HCT116 (cell line): ENCODE data around the gene SLX1A. TPM values are rescaled to one million over a fixed set of nuclear protein-coding genes. Genes with fewer than 3 reads are reported as not detected.

Experiments
- ATAC-seq: fragments of 200-7000 bp; cut with Tn5 transposase; 2 replicates; pipeline ENCODE4 v1.9.1; 2020; ENCODE audit warnings: mild to moderate bottlenecking, moderate library complexity
- BruUV-seq: library from RNA; stranded (reverse); fragments of 400-500 nt; replicated peaks from 2 replicates; lab custom pipeline; 2021; lab: Mats Ljungman, UMichigan
- CTCF ChIA-PET: fragments of 300-600 bp; sonication (Branson Sonifier 250); formaldehyde crosslinking; loops from one replicate; lab custom pipeline; 2021; ENCODE audit warnings: antibody characterized with exemption; lab: Charles Lee
- POLR2A ChIA-PET: fragments of 300-600, 350-600 bp; sonication (Branson Sonifier 250); formaldehyde crosslinking; loops from one replicate; lab custom pipeline; 2021; ENCODE audit warnings: antibody characterized with exemption; lab: Charles Lee
- RAD21 ChIA-PET, 2 experiments: fragments of 300-600 bp; sonication (Branson Sonifier 250); formaldehyde crosslinking; loops; one replicate each; lab custom pipeline; 2023; ENCODE audit warnings: low total read pairs in 2 of 2; ENCODE audit not compliant: uncharacterized antibody in 2 of 2, unreplicated experiment in 2 of 2, low non-redundant PET in 1 of 2; lab: Charles Lee
- DNase-seq: peaks from one replicate; pipeline ENCODE4 v3.0.0-alpha.2; 2010; ENCODE audit warnings: low read depth, low spot score
- H2AFZ ChIP-seq: fragments of 200-600 bp; shearing (Covaris generic), sonication (generic); 2 replicates; pipeline ENCODE4 v1.6.1; 2017; ENCODE audit warnings: low read depth, mixed run types, mixed read lengths, antibody characterized with exemption, low read length; ENCODE audit not compliant: poor library complexity, severe bottlenecking
- H3K27ac ChIP-seq: 2 replicates; pipeline ENCODE4 v1.5.1; 2012; ENCODE audit warnings: low read depth, low read length
- H3K27me3 ChIP-seq: fragments of 200-600 bp; sonication (generic); 2 replicates; pipeline ENCODE4 v1.6.1; 2016; ENCODE audit warnings: mixed run types, low read length, mixed read lengths; ENCODE audit not compliant: insufficient read depth
- H3K36me3 ChIP-seq, 2 experiments: fragments of 200-500 bp in 1 of 2; fragments of 200-600 bp in 1 of 2; sonication (Bioruptor generic) in 1 of 2; sonication (generic) in 1 of 2; 2 replicates each; pipeline versions ENCODE4 v1.5.1 to v1.6.1; 2014 to 2016; ENCODE audit warnings: low read length in 2 of 2, inconsistent platforms in 1 of 2, mixed read lengths in 1 of 2, mixed run types in 1 of 2; ENCODE audit not compliant: insufficient read depth in 2 of 2, control insufficient read depth in 1 of 2
- H3K4me1 ChIP-seq, 2 experiments: fragments of 200-600 bp in 1 of 2; sonication (generic) in 1 of 2; 2 replicates each; pipeline versions ENCODE4 v1.5.1 to v1.6.1; 2012 to 2017; ENCODE audit warnings: low read length in 2 of 2, inconsistent platforms in 1 of 2, mild to moderate bottlenecking in 1 of 2, mixed read lengths in 1 of 2, mixed run types in 1 of 2, moderate library complexity in 1 of 2; ENCODE audit not compliant: insufficient read depth in 2 of 2, control insufficient read depth in 1 of 2
- H3K4me2 ChIP-seq: fragments of 200-600 bp; sonication (generic); 2 replicates; pipeline ENCODE4 v1.6.1; 2017; ENCODE audit warnings: mixed run types, low read length, mixed read lengths
- H3K4me3 ChIP-seq, 2 experiments: fragments of 200-600 bp in 1 of 2; sonication (generic) in 1 of 2; replicated peaks in 1 of 2; 2 replicates each; pipeline ENCODE4 v1.5.1; 2011 to 2016; ENCODE audit warnings: low read length in 2 of 2, control low read depth in 1 of 2, low read depth in 1 of 2, mild to moderate bottlenecking in 1 of 2, mixed read lengths in 1 of 2, mixed run types in 1 of 2
- H3K79me2 ChIP-seq: fragments of 200-600 bp; sonication (generic); 2 replicates; pipeline ENCODE4 v1.6.1; 2017; ENCODE audit warnings: mild to moderate bottlenecking, mixed run types, low read length, moderate library complexity, mixed read lengths; ENCODE audit not compliant: insufficient read depth
- H3K9ac ChIP-seq: fragments of 200-600 bp; sonication (generic); 2 replicates; pipeline ENCODE4 v1.6.1; 2016; ENCODE audit warnings: low read length, mixed read lengths
- H3K9me2 ChIP-seq: fragments of 200-600 bp; sonication (generic), shearing (Covaris generic); 2 replicates; pipeline ENCODE4 v1.6.1; 2017; ENCODE audit warnings: mixed run types, mild to moderate bottlenecking, moderate library complexity; ENCODE audit not compliant: insufficient read depth
- H3K9me3 ChIP-seq, 2 experiments: fragments of 200-500 bp in 1 of 2; fragments of 200-600 bp in 1 of 2; sonication (Bioruptor generic) in 1 of 2; sonication (generic) in 1 of 2; 2 replicates each; pipeline ENCODE4 v1.6.1; 2014 to 2017; ENCODE audit warnings: low read length in 2 of 2, mixed read lengths in 2 of 2, inconsistent platforms in 1 of 2, low read depth in 1 of 2, mild to moderate bottlenecking in 1 of 2, mixed run types in 1 of 2, moderate library complexity in 1 of 2; ENCODE audit not compliant: control insufficient read depth in 1 of 2, insufficient read depth in 1 of 2
- H4K20me1 ChIP-seq: fragments of 200-600 bp; sonication (generic), shearing (Covaris generic); 2 replicates; pipeline ENCODE4 v1.6.1; 2017; ENCODE audit warnings: mixed run types, mild to moderate bottlenecking, moderate library complexity; ENCODE audit not compliant: insufficient read depth
- CBX3 ChIP-seq: IDR thresholded peaks from 2 replicates; pipeline ENCODE4 v1.6.1; 2012; ENCODE audit warnings: low read depth
- CEBPB ChIP-seq: IDR thresholded peaks from 2 replicates; pipeline ENCODE4 v1.6.1; 2012; ENCODE audit warnings: low read depth
- EGR1 ChIP-seq: IDR thresholded peaks from 2 replicates; pipeline ENCODE4 v1.6.1; 2012; ENCODE audit warnings: low read depth
- ELF1 ChIP-seq: IDR thresholded peaks from 2 replicates; pipeline ENCODE4 v1.6.1; 2012; ENCODE audit warnings: low read depth, borderline replicate concordance
- EZH2 ChIP-seq: fragments of 200-600 bp; sonication (generic); IDR thresholded peaks from 2 replicates; pipeline ENCODE4 v1.6.1; 2017; ENCODE audit warnings: antibody characterized with exemption, mixed run types
- FOSL1 ChIP-seq: IDR thresholded peaks from 2 replicates; pipeline ENCODE4 v1.6.1; 2012; ENCODE audit warnings: low read depth
- POLR2AphosphoS5 ChIP-seq: IDR thresholded peaks from 2 replicates; pipeline ENCODE4 v1.6.1; 2011; ENCODE audit warnings: mild to moderate bottlenecking, low read depth, low read length, moderate library complexity
- SRF ChIP-seq: IDR thresholded peaks from 2 replicates; pipeline ENCODE4 v1.6.1; 2012; ENCODE audit warnings: low read depth
- TCF7L2 ChIP-seq: IDR thresholded peaks from 2 replicates; pipeline ENCODE4 v1.7.0; 2011; ENCODE audit warnings: borderline replicate concordance, inconsistent platforms; ENCODE audit not compliant: insufficient read depth, insufficient read length; ENCODE audit errors: extremely low read depth
- YY1 ChIP-seq: IDR thresholded peaks from 2 replicates; pipeline ENCODE4 v1.6.1; 2011; ENCODE audit warnings: low read length, low read depth, moderate library complexity, mild to moderate bottlenecking; ENCODE audit not compliant: insufficient replicate concordance; ENCODE audit errors: extremely low read depth
- intact Hi-C: fragments of 100-400 bp; cut with micrococcal nuclease; formaldehyde crosslinking; loops from 2 replicates; pipeline ENCODE4 v1.10.0; 2022
- total RNA-seq: library from RNA; stranded (reverse); gene quantifications from one replicate; pipeline ENCODE4 v1.2.1, GENCODE V29; 2021; ENCODE audit not compliant: unreplicated experiment
- TF ChIP-seq, protein P1 (sequence below): IDR thresholded peaks from 2 replicates; pipeline ENCODE4 v1.6.1; 2011; ENCODE audit warnings: mild to moderate bottlenecking, low read length, moderate library complexity; ENCODE audit not compliant: insufficient replicate concordance; ENCODE audit errors: extremely low read depth
- TF ChIP-seq, protein P2 (sequence below): IDR thresholded peaks from 2 replicates; pipeline ENCODE4 v1.6.1; 2012; ENCODE audit warnings: low read depth
- TF ChIP-seq, protein P3 (sequence below): IDR thresholded peaks from 2 replicates; pipeline ENCODE4 v1.6.1; 2012

Gene SLX1A
- total RNA-seq, 1 experiment from 2014 or later = 48.3 TPM

- TF ChIP-seq, protein P1, sequence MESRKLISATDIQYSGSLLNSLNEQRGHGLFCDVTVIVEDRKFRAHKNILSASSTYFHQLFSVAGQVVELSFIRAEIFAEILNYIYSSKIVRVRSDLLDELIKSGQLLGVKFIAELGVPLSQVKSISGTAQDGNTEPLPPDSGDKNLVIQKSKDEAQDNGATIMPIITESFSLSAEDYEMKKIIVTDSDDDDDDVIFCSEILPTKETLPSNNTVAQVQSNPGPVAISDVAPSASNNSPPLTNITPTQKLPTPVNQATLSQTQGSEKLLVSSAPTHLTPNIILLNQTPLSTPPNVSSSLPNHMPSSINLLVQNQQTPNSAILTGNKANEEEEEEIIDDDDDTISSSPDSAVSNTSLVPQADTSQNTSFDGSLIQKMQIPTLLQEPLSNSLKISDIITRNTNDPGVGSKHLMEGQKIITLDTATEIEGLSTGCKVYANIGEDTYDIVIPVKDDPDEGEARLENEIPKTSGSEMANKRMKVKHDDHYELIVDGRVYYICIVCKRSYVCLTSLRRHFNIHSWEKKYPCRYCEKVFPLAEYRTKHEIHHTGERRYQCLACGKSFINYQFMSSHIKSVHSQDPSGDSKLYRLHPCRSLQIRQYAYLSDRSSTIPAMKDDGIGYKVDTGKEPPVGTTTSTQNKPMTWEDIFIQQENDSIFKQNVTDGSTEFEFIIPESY = no peak
- TF ChIP-seq TCF7L2 = no peak
- no peak for TF ChIP-seq CBX3
- no peak for TF ChIP-seq CEBPB
Measured at GRCh38 chr16:30184891-30185682, 8.6 kb upstream of the SLX1A start (continued).

- no peak overlapping the region for H3K27ac ChIP-seq
- POLR2A ChIA-PET = no interaction called here
- BruUV-seq = no TSS peak
Measured at GRCh38 chr16:30185683-30186421, 7.8 kb upstream of the SLX1A start.

More at GRCh38 chr16:30185683-30186421, 7.8 kb upstream of the SLX1A start:
- CTCF ChIA-PET = interaction anchor here (1.3 kb wide), 1 partner anchor 43 kb away, joined by 3 read pairs; no protein-coding TSS in a partner anchor
- RAD21 ChIA-PET = no interaction called here
- Histone ChIP-seq H3K9me2 (no peaks in the 10 kb centered on the region), H3K4me1 (peaks cover 5 to 19% of the 10 kb centered on the region in 2 experiments; a peak in 3 of 4 replicates), H3K79me2 (no peaks in the 10 kb centered on the region), H3K36me3 (no peaks in the 10 kb centered on the region), H3K9ac (no peak overlapping the region), H2AFZ (no peak overlapping the region), H4K20me1 (no peaks in the 10 kb centered on the region), H3K27me3 (no peaks in the 10 kb centered on the region), H3K4me2 (no peak overlapping the region), H3K4me3 (no peak overlapping the region), H3K9me3 (no peaks in the 10 kb centered on the region)
- intact Hi-C loops = no loop called here
- TF ChIP-seq EZH2 (no peak), SRF (no peak), TCF7L2 (no peak), YY1 (no peak), EGR1 (no peak), FOSL1 (no peak), CEBPB (no peak), POLR2AphosphoS5 (no peak), ELF1 (no peak)
- TF ChIP-seq, protein P1 = no peak
- TF ChIP-seq, protein P2, sequence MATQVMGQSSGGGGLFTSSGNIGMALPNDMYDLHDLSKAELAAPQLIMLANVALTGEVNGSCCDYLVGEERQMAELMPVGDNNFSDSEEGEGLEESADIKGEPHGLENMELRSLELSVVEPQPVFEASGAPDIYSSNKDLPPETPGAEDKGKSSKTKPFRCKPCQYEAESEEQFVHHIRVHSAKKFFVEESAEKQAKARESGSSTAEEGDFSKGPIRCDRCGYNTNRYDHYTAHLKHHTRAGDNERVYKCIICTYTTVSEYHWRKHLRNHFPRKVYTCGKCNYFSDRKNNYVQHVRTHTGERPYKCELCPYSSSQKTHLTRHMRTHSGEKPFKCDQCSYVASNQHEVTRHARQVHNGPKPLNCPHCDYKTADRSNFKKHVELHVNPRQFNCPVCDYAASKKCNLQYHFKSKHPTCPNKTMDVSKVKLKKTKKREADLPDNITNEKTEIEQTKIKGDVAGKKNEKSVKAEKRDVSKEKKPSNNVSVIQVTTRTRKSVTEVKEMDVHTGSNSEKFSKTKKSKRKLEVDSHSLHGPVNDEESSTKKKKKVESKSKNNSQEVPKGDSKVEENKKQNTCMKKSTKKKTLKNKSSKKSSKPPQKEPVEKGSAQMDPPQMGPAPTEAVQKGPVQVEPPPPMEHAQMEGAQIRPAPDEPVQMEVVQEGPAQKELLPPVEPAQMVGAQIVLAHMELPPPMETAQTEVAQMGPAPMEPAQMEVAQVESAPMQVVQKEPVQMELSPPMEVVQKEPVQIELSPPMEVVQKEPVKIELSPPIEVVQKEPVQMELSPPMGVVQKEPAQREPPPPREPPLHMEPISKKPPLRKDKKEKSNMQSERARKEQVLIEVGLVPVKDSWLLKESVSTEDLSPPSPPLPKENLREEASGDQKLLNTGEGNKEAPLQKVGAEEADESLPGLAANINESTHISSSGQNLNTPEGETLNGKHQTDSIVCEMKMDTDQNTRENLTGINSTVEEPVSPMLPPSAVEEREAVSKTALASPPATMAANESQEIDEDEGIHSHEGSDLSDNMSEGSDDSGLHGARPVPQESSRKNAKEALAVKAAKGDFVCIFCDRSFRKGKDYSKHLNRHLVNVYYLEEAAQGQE = no peak
- TF ChIP-seq, protein P3, sequence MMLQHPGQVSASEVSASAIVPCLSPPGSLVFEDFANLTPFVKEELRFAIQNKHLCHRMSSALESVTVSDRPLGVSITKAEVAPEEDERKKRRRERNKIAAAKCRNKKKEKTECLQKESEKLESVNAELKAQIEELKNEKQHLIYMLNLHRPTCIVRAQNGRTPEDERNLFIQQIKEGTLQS = no peak
- DNase-seq (no peak), ATAC-seq (no peak)
